ENCODE measurements around the gene TENM3. TPM values are rescaled to one million over a fixed set of nuclear protein-coding genes. Genes with fewer than 3 reads are reported as not detected.
A peak's percentile ranks its signal among the peaks of the same experiment; 100 is the strongest.

TENM3 gene
- polyA plus RNA-seq, 1 experiment: 54.9 TPM

DNA sequence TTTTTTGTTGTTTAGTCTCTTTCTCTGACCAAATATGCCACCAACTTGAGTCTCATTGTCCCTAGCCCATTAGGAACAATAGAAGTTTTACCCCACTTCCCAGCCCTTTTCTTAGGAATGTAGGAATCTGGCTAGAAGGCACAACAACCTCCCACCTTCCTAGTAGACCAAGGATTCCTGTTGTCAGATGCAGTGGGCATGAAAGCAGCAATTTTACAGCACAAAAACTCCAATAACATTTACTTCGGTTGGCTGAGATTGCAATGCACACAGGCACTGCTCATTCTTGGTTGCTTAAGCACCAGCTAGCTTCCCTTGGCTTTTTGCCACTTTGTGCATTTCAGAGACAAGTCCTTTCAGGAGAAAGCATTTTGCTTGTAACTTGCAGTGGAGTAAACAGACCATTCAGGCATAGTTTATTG is 312.8 kb downstream of the TENM3 start:
- Histone ChIP-seq H3K4me3 (ENCODE audit: low read depth, low read length) (no peak overlapping the region), H3K27ac (ENCODE audit: low read depth, low read length) (no peak overlapping the region), H3K27me3 (ENCODE audit: control insufficient read depth, insufficient read depth, low read length) (no peaks in the 10 kb centered on the region), H3K9me3 (ENCODE audit: control insufficient read depth, insufficient read depth, low read length) (no peaks in the 10 kb centered on the region)
- POLR2A ChIA-PET: no interaction called here
- TF ChIP-seq, protein P1, sequence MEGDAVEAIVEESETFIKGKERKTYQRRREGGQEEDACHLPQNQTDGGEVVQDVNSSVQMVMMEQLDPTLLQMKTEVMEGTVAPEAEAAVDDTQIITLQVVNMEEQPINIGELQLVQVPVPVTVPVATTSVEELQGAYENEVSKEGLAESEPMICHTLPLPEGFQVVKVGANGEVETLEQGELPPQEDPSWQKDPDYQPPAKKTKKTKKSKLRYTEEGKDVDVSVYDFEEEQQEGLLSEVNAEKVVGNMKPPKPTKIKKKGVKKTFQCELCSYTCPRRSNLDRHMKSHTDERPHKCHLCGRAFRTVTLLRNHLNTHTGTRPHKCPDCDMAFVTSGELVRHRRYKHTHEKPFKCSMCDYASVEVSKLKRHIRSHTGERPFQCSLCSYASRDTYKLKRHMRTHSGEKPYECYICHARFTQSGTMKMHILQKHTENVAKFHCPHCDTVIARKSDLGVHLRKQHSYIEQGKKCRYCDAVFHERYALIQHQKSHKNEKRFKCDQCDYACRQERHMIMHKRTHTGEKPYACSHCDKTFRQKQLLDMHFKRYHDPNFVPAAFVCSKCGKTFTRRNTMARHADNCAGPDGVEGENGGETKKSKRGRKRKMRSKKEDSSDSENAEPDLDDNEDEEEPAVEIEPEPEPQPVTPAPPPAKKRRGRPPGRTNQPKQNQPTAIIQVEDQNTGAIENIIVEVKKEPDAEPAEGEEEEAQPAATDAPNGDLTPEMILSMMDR (IDR thresholded peaks at IDR 0.05; ENCODE audit: low read depth, low read length): no peak
- DNase-seq (ENCODE audit: low read depth, low spot score): peak; percentile 85
- CTCF ChIA-PET: interaction anchor here (0.8 to 0.9 kb wide), 2 partner anchors 9 to 19 kb away, joined by 3 read pairs; no protein-coding TSS in a partner anchor

DNA sequence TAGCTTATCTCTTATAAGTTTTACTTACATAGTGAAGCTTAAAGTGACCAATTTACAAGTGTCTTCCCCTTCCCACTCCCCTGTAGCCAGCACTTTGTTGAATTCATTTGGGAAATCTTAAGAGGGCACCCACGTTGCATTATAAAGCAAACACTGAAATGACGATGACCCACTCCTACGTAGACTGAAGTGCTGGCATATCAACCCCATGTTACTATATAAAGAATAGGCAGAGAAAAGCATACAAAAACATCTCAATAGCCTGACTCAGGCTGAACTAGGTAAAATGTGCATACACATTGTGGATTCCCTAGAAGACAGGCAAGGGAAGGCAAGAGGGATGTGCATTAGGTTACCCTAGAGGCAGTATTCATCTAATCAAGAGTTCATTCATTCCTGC is 313.4 kb downstream of the TENM3 start:
- Histone ChIP-seq H3K4me3 (ENCODE audit: low read depth, low read length) (no peak overlapping the region), H3K9me3 (ENCODE audit: control insufficient read depth, insufficient read depth, low read length) (no peaks in the 10 kb centered on the region), H3K27me3 (ENCODE audit: control insufficient read depth, insufficient read depth, low read length) (no peaks in the 10 kb centered on the region), H3K27ac (ENCODE audit: low read depth, low read length) (peak overlapping the region; percentile 70)
- peak; percentile 38 for DNase-seq (ENCODE audit: low read depth, low spot score)
- TF ChIP-seq, protein P1 (IDR thresholded peaks at IDR 0.05; ENCODE audit: low read depth, low read length): no peak
- CTCF ChIA-PET: interaction anchor here (0.8 to 0.9 kb wide), 3 partner anchors 10 to 249 kb away, joined by 3 read pairs; no protein-coding TSS in a partner anchor
- POLR2A ChIA-PET: no interaction called here

DNA sequence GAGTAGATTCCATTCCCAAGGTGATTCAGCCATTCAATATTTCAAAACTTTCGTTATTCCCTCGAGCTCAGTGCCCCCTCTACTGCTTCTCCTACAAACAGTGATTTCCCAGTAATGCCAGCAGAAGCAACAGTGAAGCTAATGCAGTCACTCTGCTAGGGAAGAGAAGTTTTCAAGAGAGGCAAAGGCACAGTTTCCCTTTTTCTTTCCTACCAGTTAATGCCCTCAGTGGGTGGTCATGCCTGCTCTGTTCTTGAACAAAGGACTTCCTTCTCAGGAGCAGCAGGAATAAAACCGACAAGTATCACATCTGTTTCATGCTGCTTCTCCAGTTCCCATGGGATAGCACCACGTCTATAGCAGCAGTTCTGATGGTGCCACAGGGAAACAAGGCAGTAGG is 317.2 kb downstream of the TENM3 start:
- TF ChIP-seq, protein P1 (IDR thresholded peaks at IDR 0.05; ENCODE audit: low read depth, low read length): peak; percentile 29; the same call in 1 of the 2 replicates
- POLR2A ChIA-PET: no interaction called here
- no peaks in the 10 kb centered on the region for H3K27me3 ChIP-seq (ENCODE audit: control insufficient read depth, insufficient read depth, low read length)
- no peak for DNase-seq (ENCODE audit: low read depth, low spot score)
- no peaks in the 10 kb centered on the region for H3K9me3 ChIP-seq (ENCODE audit: control insufficient read depth, insufficient read depth, low read length)
- CTCF ChIA-PET: interaction anchor here (0.6 kb wide), 1 partner anchor 112 kb away, joined by 3 read pairs; no protein-coding TSS in a partner anchor
- H3K4me3 ChIP-seq (ENCODE audit: low read depth, low read length): no peak overlapping the region
- H3K27ac ChIP-seq (ENCODE audit: low read depth, low read length): peak overlapping the region; percentile 12

DNA sequence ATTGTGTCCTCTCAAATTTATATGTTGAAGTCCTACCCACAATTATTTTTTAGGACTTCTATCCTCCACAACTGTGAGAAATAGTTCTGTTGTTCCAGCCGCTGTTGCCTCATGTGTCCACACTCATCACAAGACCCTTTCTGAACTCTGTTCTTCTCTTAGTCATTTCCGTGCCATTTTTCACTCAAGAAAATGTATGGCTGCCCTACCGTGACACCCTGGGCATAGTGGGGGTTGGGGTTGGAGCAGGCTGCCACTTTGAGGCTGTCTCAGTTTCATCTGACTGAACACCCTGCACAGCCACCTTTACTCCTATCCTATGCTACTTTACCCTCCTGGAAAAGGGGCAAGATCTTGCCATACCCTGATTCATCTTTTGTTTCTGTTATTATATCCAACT is 319.1 kb downstream of the TENM3 start:
- no peak overlapping the region for H3K4me3 ChIP-seq (ENCODE audit: low read depth, low read length)
- no peaks in the 10 kb centered on the region for H3K27me3 ChIP-seq (ENCODE audit: control insufficient read depth, insufficient read depth, low read length)
- POLR2A ChIA-PET: no interaction called here
- TF ChIP-seq, protein P1 (IDR thresholded peaks at IDR 0.05; ENCODE audit: low read depth, low read length): no peak
- H3K9me3 ChIP-seq (ENCODE audit: control insufficient read depth, insufficient read depth, low read length): no peaks in the 10 kb centered on the region
- CTCF ChIA-PET: no interaction called here
- H3K27ac ChIP-seq (ENCODE audit: low read depth, low read length): no peak overlapping the region
- DNase-seq (ENCODE audit: low read depth, low spot score): no peak

DNA sequence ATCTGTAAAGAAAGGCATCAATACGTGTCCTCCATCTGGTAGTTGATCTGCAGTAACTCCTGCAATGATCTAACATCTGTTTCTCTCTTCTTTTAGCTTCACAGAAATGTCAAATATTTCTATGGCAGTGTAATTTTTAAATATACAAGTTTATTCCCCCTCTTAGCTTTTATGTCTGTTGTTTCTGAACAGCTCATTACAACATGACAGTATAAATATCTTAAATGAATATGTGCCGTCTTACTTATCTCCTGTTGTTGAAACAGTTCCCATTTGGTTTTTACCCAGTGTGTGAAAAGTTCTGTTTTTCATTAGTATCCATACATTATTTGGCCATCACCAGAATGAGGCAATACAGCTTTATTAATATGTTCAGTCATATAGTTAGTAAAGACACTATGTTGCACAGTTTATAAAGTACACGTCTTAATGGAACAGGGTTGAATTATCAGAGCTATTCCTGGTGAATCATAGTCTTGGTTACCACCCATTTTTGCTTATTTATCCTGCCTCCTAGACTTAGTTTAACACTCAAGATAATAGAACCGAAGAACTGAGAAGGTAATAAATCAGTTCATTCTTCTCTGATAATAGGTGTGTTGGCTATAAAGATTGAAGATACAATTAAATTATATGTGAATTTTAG is 321.6 kb downstream of the TENM3 start:
- TF ChIP-seq, protein P1 (IDR thresholded peaks at IDR 0.05; ENCODE audit: low read depth, low read length): no peak
- Histone ChIP-seq H3K9me3 (ENCODE audit: control insufficient read depth, insufficient read depth, low read length) (no peaks in the 10 kb centered on the region), H3K4me3 (ENCODE audit: low read depth, low read length) (no peak overlapping the region), H3K27me3 (ENCODE audit: control insufficient read depth, insufficient read depth, low read length) (no peaks in the 10 kb centered on the region), H3K27ac (ENCODE audit: low read depth, low read length) (no peak overlapping the region)
- CTCF ChIA-PET: no interaction called here
- POLR2A ChIA-PET: interaction anchor here (0.6 to 0.7 kb wide), 2 partner anchors 13 to 39 kb away, joined by 3 to 9 read pairs; no protein-coding TSS in a partner anchor
- DNase-seq (ENCODE audit: low read depth, low spot score): no peak
